IPS-15b (cell line): Measurements from ENCODE around the gene CD14.
"Not testable (repeated sequence)": the region's sequence is repeated elsewhere in the genome, so short reads cannot be mapped to it uniquely, and the experiment has no call there.

Experiments
- H3K27me3 ChIP-seq: one replicate; pipeline ENCODE4 v1.6.1; 2013; ENCODE audit warnings: low read length; ENCODE audit not compliant: control insufficient read depth, insufficient read depth
- H3K36me3 ChIP-seq: one replicate; pipeline ENCODE4 v1.6.1; 2013; ENCODE audit warnings: low read length; ENCODE audit not compliant: control insufficient read depth, insufficient read depth
- H3K4me1 ChIP-seq: one replicate; pipeline ENCODE4 v1.6.1; 2013; ENCODE audit warnings: mild to moderate bottlenecking, low read length; ENCODE audit not compliant: control insufficient read depth, insufficient read depth
- H3K4me3 ChIP-seq: one replicate; pipeline ENCODE4 v1.5.1; 2013; ENCODE audit warnings: low read depth, low read length
- H3K9ac ChIP-seq: one replicate; pipeline ENCODE4 v1.6.1; 2013; ENCODE audit warnings: low read depth, mild to moderate bottlenecking, low read length
- H3K9me3 ChIP-seq: one replicate; pipeline ENCODE4 v1.6.1; 2013; ENCODE audit warnings: mild to moderate bottlenecking, low read length; ENCODE audit not compliant: control insufficient read depth, insufficient read depth

The CD14 gene

GRCh38 chr5:140660371-140660770, 27.4 kb upstream of the CD14 start:
- H3K36me3 ChIP-seq: peaks cover 32% of the 10 kb centered on the region
- not testable (repeated sequence) for H3K9me3 ChIP-seq, H3K27me3 ChIP-seq, H3K9ac ChIP-seq, H3K4me3 ChIP-seq, H3K4me1 ChIP-seq

GRCh38 chr5:140658870-140659269, 25.9 kb upstream of the CD14 start:
- Histone ChIP-seq H3K4me1 (no peaks in the 10 kb centered on the region), H3K4me3 (no peak overlapping the region), H3K9ac (no peak overlapping the region), H3K27me3 (no peaks in the 10 kb centered on the region), H3K36me3 (peaks cover 38% of the 10 kb centered on the region), H3K9me3 (no peaks in the 10 kb centered on the region)

GRCh38 chr5:140647042-140647419, 14.1 kb upstream of the CD14 start:
- H3K9ac ChIP-seq: peak overlapping the region; percentile 83
- no peaks in the 10 kb centered on the region for H3K4me1 ChIP-seq
- H3K36me3 ChIP-seq: peaks cover 39% of the 10 kb centered on the region
- no peaks in the 10 kb centered on the region for H3K9me3 ChIP-seq
- no peaks in the 10 kb centered on the region for H3K27me3 ChIP-seq
- peak overlapping the region; percentile 99 for H3K4me3 ChIP-seq

- Histone ChIP-seq H3K4me1 (peaks cover 4% of the 10 kb centered on the region), H3K9me3 (no peaks in the 10 kb centered on the region), H3K9ac (no peak overlapping the region), H3K4me3 (no peak overlapping the region), H3K36me3 (peaks cover 37% of the 10 kb centered on the region), H3K27me3 (no peaks in the 10 kb centered on the region)
Observed at GRCh38 chr5:140642718-140643117, 9.7 kb upstream of the CD14 start.

GRCh38 chr5:140641716-140642115, 8.7 kb upstream of the CD14 start:
- H3K9me3 ChIP-seq: no peaks in the 10 kb centered on the region
- H3K4me3 ChIP-seq: no peak overlapping the region
- peaks cover 37% of the 10 kb centered on the region for H3K36me3 ChIP-seq
- H3K4me1 ChIP-seq: peaks cover 4% of the 10 kb centered on the region
- no peak overlapping the region for H3K9ac ChIP-seq
- no peaks in the 10 kb centered on the region for H3K27me3 ChIP-seq

- no peaks in the 10 kb centered on the region for H3K9me3 ChIP-seq
- H3K27me3 ChIP-seq: no peaks in the 10 kb centered on the region
- peaks cover 25% of the 10 kb centered on the region for H3K36me3 ChIP-seq
- H3K4me1 ChIP-seq: peaks cover 4% of the 10 kb centered on the region
- peak within 1 kb of the TSS; percentile 80 for H3K9ac ChIP-seq
- peak within 1 kb of the TSS; percentile 89 for H3K4me3 ChIP-seq
Observed at GRCh38 chr5:140639148-140639981, 6.4 kb upstream of the CD14 start, which contains the start of gene TMCO6. TSS of gene TMCO6 (plus strand) at chr5:140639451. CDS start at chr5:140639528, 77 bp downstream.

GRCh38 chr5:140638898-140639147, 5.8 kb upstream of the CD14 start:
- H3K4me3 ChIP-seq: peak overlapping the region; percentile 89
- not testable (repeated sequence) for H3K9me3 ChIP-seq, H3K9ac ChIP-seq, H3K27me3 ChIP-seq, H3K4me1 ChIP-seq
- H3K36me3 ChIP-seq: peaks cover 20% of the 10 kb centered on the region

- H3K9me3 ChIP-seq: no peaks in the 10 kb centered on the region
- no peak overlapping the region for H3K4me3 ChIP-seq
- H3K9ac ChIP-seq: no peak overlapping the region
- peaks cover 4% of the 10 kb centered on the region for H3K4me1 ChIP-seq
- H3K36me3 ChIP-seq: peaks cover 10% of the 10 kb centered on the region
- peaks cover 17% of the 10 kb centered on the region for H3K27me3 ChIP-seq
Observed at GRCh38 chr5:140637371-140638100, 4.6 kb upstream of the CD14 start.

GRCh38 chr5:140635291-140636257, 2.6 kb upstream of the CD14 start:
- no peaks in the 10 kb centered on the region for H3K36me3 ChIP-seq
- H3K27me3 ChIP-seq: peaks cover 36% of the 10 kb centered on the region
- H3K9me3 ChIP-seq: no peaks in the 10 kb centered on the region
- H3K4me3 ChIP-seq: no peak overlapping the region
- no peak overlapping the region for H3K9ac ChIP-seq
- peaks cover 4% of the 10 kb centered on the region for H3K4me1 ChIP-seq

GRCh38 chr5:140634103-140634502, 1.1 kb upstream of the CD14 start:
- Histone ChIP-seq H3K9ac (no peak overlapping the region), H3K27me3 (peaks cover 41% of the 10 kb centered on the region), H3K4me1 (peaks cover 4% of the 10 kb centered on the region), H3K36me3 (no peaks in the 10 kb centered on the region), H3K9me3 (no peaks in the 10 kb centered on the region), H3K4me3 (no peak overlapping the region)

- peaks cover 41% of the 10 kb centered on the region for H3K27me3 ChIP-seq
- H3K4me1 ChIP-seq: no peaks in the 10 kb centered on the region
- H3K9me3 ChIP-seq: no peaks in the 10 kb centered on the region
- H3K4me3 ChIP-seq: no peak overlapping the region
- no peak overlapping the region for H3K9ac ChIP-seq
- no peaks in the 10 kb centered on the region for H3K36me3 ChIP-seq
Observed at GRCh38 chr5:140633501-140633900, 526 bp upstream of the CD14 start.
